ENCODE measurements around the gene DIO2. TPM values are rescaled to one million over a fixed set of nuclear protein-coding genes. Genes with fewer than 3 reads are reported as not detected.

DIO2 gene
- polyA plus RNA-seq, 1 experiment: 70.9 TPM

- H3K36me3 ChIP-seq (ENCODE audit: control insufficient read depth, insufficient read depth, low read length): no peaks in the 10 kb centered on the region
- no peaks in the 10 kb centered on the region for H3K27me3 ChIP-seq (ENCODE audit: control insufficient read depth, insufficient read depth, low read length)
- CTCF ChIA-PET: interaction anchor here (0.6 to 2.4 kb wide), 37 partner anchors 12 to 650 kb away, joined by 3 to 23 read pairs (median 3); no protein-coding TSS in a partner anchor
- DNase-seq (ENCODE audit: low read depth): no peak
- POLR2A ChIA-PET: no interaction called here
- TF ChIP-seq, protein P1, sequence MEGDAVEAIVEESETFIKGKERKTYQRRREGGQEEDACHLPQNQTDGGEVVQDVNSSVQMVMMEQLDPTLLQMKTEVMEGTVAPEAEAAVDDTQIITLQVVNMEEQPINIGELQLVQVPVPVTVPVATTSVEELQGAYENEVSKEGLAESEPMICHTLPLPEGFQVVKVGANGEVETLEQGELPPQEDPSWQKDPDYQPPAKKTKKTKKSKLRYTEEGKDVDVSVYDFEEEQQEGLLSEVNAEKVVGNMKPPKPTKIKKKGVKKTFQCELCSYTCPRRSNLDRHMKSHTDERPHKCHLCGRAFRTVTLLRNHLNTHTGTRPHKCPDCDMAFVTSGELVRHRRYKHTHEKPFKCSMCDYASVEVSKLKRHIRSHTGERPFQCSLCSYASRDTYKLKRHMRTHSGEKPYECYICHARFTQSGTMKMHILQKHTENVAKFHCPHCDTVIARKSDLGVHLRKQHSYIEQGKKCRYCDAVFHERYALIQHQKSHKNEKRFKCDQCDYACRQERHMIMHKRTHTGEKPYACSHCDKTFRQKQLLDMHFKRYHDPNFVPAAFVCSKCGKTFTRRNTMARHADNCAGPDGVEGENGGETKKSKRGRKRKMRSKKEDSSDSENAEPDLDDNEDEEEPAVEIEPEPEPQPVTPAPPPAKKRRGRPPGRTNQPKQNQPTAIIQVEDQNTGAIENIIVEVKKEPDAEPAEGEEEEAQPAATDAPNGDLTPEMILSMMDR (IDR thresholded peaks at IDR 0.05; ENCODE audit: insufficient read depth, low read depth, low read length): peak; percentile 76
- no peak overlapping the region for H3K4me3 ChIP-seq (ENCODE audit: low read depth, low read length)
Observed at GRCh38 chr14:80213602-80214001, 2.3 kb upstream of the DIO2 start.

DNA sequence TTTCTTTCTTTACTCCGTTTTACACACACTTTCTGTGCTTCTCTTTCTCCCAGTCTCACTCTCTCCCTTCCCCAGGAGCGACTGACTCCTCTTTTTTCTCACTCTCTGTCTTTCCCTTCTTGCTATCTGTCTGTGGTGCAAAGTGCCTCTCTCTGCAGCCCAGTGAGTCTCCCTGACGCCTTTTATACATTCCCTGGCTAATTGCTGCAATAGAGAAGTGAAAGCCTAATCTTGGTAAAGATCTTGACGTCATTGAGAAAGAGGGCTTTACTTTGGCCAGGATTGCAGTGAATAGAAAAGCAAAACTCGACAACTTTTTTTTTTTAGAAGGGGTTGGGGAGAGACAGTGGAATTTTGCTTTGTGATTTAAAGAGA is 706 bp upstream of the DIO2 start:
- TF ChIP-seq, protein P1 (IDR thresholded peaks at IDR 0.05; ENCODE audit: insufficient read depth, low read depth, low read length): no peak
- no peaks in the 10 kb centered on the region for H3K27me3 ChIP-seq (ENCODE audit: control insufficient read depth, insufficient read depth, low read length)
- H3K36me3 ChIP-seq (ENCODE audit: control insufficient read depth, insufficient read depth, low read length): no peaks in the 10 kb centered on the region
- CTCF ChIA-PET: interaction anchor here (1.3 to 2.4 kb wide), 3 partner anchors 156 to 637 kb away, joined by 3 to 23 read pairs (median 6); no protein-coding TSS in a partner anchor
- POLR2A ChIA-PET: interaction anchor here (0.6 to 0.8 kb wide), 2 partner anchors 416 to 582 kb away, joined by 4 to 8 read pairs; no protein-coding TSS in a partner anchor
- no peak for DNase-seq (ENCODE audit: low read depth)
- peak overlapping the region; percentile 51 for H3K4me3 ChIP-seq (ENCODE audit: low read depth, low read length)

- Histone ChIP-seq H3K27me3 (ENCODE audit: control insufficient read depth, insufficient read depth, low read length) (no peaks in the 10 kb centered on the region), H3K36me3 (ENCODE audit: control insufficient read depth, insufficient read depth, low read length) (no peaks in the 10 kb centered on the region), H3K4me3 (ENCODE audit: low read depth, low read length) (peak overlapping the region; percentile 14; the same call in 1 of the 2 replicates)
- ChIA-PET POLR2A (interaction anchor here (0.7 kb wide), 1 partner anchor 379 kb away, joined by 4 read pairs; no protein-coding TSS in a partner anchor), CTCF (no interaction called here)
- no peak for DNase-seq (ENCODE audit: low read depth)
- TF ChIP-seq, protein P1 (IDR thresholded peaks at IDR 0.05; ENCODE audit: insufficient read depth, low read depth, low read length): no peak
Observed at GRCh38 chr14:80208461-80208860, 2.8 kb downstream of the DIO2 start.

GRCh38 chr14:80206351-80207080 is 4.8 kb downstream of the DIO2 start:
- H3K27me3 ChIP-seq (ENCODE audit: control insufficient read depth, insufficient read depth, low read length): no peaks in the 10 kb centered on the region
- DNase-seq (ENCODE audit: low read depth): no peak
- CTCF ChIA-PET: interaction anchor here (1.0 kb wide), 1 partner anchor 429 kb away, joined by 3 read pairs; no protein-coding TSS in a partner anchor
- peaks cover 3% of the 10 kb centered on the region; the same call in 1 of the 2 replicates for H3K36me3 ChIP-seq (ENCODE audit: control insufficient read depth, insufficient read depth, low read length)
- TF ChIP-seq, protein P1 (IDR thresholded peaks at IDR 0.05; ENCODE audit: insufficient read depth, low read depth, low read length): no peak
- POLR2A ChIA-PET: no interaction called here
- H3K4me3 ChIP-seq (ENCODE audit: low read depth, low read length): no peak overlapping the region

GRCh38 chr14:80202888-80203562 is 8.3 kb downstream of the DIO2 start:
- POLR2A ChIA-PET: no interaction called here
- DNase-seq (ENCODE audit: low read depth): no peak
- TF ChIP-seq, protein P1 (IDR thresholded peaks at IDR 0.05; ENCODE audit: insufficient read depth, low read depth, low read length): peak; percentile 37; the same call in 1 of the 2 replicates
- H3K4me3 ChIP-seq (ENCODE audit: low read depth, low read length): no peak overlapping the region
- H3K36me3 ChIP-seq (ENCODE audit: control insufficient read depth, insufficient read depth, low read length): peaks cover 3% of the 10 kb centered on the region; the same call in 1 of the 2 replicates
- CTCF ChIA-PET: interaction anchor here (1.0 to 1.3 kb wide), 3 partner anchors 10 to 18 kb away, joined by 3 to 5 read pairs (median 4); no protein-coding TSS in a partner anchor
- no peaks in the 10 kb centered on the region for H3K27me3 ChIP-seq (ENCODE audit: control insufficient read depth, insufficient read depth, low read length)
